ENCODE data around the gene SUN1.
"Not testable (repeated sequence)": the region's sequence is repeated elsewhere in the genome, so short reads cannot be mapped to it uniquely, and the experiment has no call there.

Gene SUN1

GRCh38 chr7:855686-856369 is 23.6 kb downstream of the SUN1 start:
- DNase-seq (ENCODE audit: low read depth): no peak

DNA sequence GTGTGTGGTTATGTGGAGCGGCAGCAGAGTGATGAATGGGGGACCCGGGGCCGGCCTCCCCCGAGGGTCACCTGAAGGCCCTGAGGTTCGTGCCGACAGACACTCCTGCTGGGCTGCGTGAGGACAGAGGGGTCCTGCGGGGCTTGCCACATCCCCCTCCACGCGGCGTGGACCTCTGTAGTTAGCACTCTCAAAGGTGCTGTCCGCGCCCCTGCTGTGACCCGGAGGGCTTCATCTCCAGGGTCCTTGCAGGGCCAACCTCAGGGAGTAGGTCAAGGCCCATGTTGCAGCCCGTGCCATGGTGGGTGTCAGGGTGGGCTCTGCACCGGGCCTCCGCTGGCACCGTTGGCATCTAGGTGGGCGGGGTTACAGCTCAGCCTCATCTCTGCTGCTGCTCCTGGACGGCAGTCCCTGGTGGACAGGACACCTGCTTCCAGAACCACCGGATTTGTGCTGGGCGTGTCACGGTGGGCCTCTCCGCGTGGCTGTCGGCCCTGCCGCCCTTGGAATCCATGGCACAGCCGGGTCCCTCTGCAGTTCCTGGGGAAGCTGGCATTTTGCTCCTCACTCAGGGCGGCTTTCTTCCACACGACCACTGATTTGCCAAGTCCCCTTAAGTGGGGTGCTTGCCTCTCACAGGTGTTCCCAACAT is 24.3 kb downstream of the SUN1 start:
- DNase-seq (ENCODE audit: low read depth): no peak

DNA sequence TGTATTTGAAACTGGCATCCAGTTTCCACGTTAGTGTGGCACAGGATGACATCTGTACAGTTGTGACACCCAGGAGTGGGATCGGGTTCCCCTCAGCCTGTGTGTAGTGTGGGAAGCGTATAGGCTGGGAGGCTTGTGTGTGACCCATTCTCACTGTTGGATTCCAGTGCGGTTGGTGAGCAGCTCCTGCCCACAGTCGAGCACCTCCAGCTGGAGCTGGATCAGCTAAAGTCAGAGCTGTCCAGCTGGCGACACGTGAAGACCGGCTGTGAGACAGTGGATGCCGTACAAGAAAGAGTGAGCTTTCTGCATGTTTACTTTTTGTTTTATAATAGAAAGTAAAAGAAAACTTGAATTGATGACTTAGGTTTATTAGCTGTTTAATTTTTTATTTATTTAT is 25.4 kb downstream of the SUN1 start:
- no peak for DNase-seq (ENCODE audit: low read depth)

DNA sequence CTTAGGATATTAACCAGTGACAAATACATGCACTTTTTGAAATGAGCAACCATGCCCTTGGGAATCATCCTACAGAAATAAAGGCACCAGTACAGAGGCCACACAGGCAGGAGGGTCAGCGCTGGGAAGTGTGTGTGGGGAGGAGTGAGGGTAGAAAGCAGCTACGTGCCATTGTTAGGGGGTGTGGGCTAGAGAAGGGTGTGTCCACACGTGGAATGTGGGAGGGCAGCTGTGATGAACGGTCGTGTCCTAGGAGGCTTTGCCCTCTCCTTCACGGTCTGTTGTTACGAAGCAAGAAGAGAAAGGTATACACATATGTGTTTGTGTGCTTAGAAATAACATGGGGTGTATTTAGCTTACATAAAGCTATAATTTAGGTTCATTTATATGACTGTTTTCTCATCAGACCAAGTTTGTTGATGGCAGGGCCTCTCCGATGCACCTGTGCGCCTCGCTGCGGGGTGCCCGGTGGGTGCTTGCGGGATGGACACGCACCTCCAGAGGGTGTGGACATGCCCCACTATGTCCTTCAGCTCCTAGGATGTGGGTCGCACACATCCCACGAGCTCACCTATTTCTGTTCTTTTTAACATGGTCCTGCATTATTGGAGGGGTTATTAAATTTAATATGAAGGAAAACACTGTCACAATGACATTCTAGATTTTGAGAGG is 27.2 kb downstream of the SUN1 start:
- no peak for DNase-seq (ENCODE audit: low read depth)

GRCh38 chr7:860149-860548 is 27.9 kb downstream of the SUN1 start:
- no peak for DNase-seq (ENCODE audit: low read depth)

- no peak for DNase-seq (ENCODE audit: low read depth)
Observed at GRCh38 chr7:861222-861621, 28.9 kb downstream of the SUN1 start.

GRCh38 chr7:862157-862556 is 29.9 kb downstream of the SUN1 start:
- no peak for DNase-seq (ENCODE audit: low read depth)

- no peak for DNase-seq (ENCODE audit: low read depth)
Observed at GRCh38 chr7:863106-863505, 30.8 kb downstream of the SUN1 start.

GRCh38 chr7:865921-866320 is 33.6 kb downstream of the SUN1 start:
- no peak for DNase-seq (ENCODE audit: low read depth)

GRCh38 chr7:867001-867405 is 34.7 kb downstream of the SUN1 start:
- peak; percentile 91 for DNase-seq (ENCODE audit: low read depth)

DNA sequence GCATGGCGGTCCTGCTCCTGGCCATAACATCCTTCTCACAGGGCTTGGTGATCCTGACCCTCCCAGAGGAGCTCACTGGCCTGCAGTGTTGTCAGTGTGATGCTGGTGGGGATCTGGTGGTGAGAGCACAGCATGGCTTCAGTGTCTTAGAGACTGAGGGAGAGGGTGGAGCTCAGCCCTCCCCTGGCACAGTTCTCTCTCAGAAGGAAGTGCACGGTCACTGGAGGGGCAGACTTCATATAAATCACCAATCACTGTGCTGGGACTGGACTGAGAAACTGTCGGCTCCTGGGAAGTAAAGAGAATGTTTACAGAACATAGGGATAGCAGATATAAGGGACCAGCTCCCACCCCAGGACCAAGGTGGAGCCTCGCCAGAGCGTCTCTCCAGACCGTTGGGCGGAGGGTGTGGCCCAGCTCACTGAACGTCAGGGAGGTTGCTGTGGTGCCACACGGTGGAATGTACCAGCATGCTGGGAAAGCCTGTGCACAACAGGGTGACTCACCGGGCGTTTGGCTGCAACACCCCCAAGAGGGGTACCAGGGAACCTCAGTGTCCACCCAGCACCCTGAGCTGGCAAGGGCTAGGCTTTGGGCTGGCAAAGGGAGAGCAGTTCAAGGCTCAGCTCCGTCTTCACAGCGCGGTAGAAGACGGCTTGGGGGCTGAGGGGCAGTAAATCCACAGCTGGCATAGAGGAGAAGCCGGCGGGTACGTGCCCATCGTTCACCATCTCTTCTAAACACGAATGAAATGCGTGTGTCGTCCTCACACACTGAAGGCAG is 35.3 kb downstream of the SUN1 start:
- peak; percentile 56 for DNase-seq (ENCODE audit: low read depth)

- no peak for DNase-seq (ENCODE audit: low read depth)
Observed at GRCh38 chr7:868189-868486, 35.9 kb downstream of the SUN1 start.

DNA sequence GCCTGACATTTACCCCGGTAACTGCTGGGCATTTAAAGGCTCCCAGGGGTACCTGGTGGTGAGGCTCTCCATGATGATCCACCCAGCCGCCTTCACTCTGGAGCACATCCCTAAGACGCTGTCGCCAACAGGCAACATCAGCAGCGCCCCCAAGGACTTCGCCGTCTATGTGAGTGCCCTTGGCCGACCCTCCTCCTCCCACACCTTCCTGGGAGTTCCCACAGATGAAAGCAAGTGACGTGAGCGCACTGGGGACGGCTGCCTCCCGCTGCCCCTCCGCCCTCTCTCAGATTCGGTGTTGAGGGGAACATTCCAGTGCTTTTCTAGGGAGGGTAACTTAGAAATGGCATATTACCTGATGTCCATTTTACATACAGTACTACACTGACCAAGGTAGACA is 37.1 kb downstream of the SUN1 start:
- no peak for DNase-seq (ENCODE audit: low read depth)

DNA sequence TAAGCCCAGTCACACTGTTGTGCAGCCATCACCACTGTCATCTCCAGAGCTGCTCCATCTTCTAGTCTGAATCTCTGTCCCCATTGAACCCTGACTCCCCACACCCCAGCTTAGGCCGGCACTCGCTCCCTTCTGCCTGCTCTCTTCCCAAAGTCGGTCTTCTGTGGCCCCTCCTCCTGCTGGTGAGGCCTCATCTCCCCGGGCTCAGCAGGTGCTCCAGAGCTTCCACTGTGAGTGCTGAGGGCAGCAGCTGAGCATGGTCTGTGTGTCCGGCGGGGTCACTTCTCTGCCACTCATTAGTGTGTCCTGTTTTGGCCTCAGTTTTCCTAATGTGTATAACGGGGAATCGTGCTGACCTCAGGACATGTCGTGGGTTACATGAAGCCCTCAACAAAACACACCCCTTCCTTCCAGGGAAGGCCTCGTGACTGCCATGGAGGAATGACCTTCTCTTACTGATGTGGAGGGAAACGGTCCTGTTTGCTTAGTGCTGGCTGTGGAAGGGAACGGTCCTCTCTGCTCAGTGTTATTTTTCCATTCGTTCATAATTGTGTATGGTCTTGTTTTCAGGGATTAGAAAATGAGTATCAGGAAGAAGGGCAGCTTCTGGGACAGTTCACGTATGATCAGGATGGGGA is 39.7 kb downstream of the SUN1 start:
- no peak for DNase-seq (ENCODE audit: low read depth)

DNA sequence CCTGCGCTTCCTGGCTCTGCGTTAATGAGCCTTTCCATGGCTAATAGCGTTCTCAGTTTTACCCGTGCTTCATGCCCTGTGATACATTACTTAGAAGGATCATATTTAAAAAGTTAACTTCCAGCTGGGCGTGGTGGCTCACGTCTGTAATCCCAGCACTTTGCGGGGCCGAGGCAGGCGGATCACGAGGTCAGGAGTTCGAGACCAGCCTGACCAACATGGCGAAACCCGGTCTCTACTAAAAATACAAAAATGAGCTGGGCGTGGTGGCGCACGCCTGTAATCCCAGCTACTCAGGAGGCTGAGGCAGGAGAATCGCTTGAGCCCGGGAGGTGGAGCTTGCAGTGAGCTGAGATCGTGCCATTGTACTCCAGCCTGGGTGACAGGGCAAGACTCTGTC is 40.4 kb downstream of the SUN1 start:
- not testable (repeated sequence) for DNase-seq (ENCODE audit: low read depth)

- peak; percentile 78 for DNase-seq (ENCODE audit: low read depth)
Observed at GRCh38 chr7:873367-874002, 41.2 kb downstream of the SUN1 start.

DNA sequence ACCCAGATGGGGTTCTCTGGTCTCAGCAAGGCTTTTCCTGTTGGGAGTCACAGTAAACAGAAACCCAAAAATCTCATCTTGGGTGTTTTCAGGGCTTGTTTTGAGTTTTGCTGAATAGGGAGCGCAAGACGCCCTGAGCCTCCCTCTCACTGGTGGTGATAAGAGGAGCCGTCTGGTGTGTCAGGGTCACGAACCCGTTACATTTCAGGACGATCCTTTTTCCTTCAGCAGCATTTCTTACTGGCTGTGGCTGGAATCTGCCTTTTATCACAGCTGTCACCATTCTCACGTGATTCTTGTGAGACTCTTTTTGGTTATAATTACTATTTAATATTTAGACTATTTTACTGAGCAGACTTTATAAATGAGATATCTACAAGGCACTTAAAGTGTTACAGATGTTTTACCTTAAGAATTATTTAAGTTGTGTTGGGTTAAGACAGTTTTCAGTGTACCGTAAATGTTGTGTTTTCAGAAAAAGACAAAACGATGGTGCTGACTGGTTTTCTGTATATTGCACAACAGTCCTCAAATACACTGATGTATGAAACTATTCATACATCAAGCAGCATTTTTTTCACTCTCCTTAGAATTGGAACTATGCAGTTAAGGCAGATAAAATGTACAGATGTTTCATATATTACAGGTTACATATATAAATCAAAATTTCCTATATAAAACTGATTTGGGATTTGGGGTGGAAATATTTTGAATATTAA is 41.9 kb downstream of the SUN1 start:
- no peak for DNase-seq (ENCODE audit: low read depth)

DNA sequence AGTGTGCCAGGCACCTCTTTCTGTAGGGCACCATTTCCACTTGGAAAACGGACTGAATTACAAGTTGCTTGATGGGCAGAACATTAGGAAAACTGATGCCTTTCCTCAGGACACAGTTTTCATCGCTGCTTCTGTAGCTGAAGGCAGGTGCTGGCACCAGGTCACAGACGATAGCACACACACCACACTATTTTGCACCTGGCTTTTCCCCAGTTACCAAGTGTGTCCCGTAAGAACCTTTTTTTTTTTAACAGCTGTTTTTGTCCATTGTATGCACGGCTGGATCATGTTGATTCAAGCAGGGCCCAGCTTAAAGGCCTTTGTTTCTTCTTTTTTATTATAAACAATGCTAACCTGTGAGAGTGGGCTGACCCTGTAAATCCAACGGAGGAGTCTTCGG is 42.8 kb downstream of the SUN1 start:
- DNase-seq (ENCODE audit: low read depth): no peak

DNA sequence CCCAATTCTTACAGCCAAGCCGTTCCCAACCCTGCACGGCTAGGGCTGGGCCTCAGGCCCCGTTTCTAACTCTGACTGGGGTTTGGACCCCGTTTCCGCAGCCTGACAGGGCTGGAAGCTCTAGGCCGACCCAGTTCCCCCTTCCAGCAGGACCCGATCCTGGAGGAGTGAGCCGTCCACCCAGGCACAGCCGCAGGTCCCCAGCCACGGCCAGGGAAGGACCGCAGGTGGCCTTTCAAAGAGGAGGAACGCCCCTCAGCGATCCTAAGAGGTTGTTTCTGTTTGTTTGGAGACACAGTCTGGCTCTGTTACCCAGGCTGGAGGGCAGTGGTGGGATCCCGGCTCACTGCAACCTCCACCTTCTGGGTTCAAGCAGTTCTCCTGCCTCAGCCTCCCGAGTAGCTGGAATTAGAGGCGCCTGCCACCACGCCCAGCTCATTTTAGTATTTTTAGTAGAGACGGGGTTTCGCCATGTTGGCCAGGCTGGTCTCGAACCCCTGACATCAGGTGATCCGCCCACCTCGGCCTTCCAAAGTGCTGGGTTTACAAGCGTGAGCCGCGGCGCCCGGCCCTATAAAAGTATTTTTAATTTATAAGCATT is 43.3 kb downstream of the SUN1 start:
- DNase-seq (ENCODE audit: low read depth): no peak

DNA sequence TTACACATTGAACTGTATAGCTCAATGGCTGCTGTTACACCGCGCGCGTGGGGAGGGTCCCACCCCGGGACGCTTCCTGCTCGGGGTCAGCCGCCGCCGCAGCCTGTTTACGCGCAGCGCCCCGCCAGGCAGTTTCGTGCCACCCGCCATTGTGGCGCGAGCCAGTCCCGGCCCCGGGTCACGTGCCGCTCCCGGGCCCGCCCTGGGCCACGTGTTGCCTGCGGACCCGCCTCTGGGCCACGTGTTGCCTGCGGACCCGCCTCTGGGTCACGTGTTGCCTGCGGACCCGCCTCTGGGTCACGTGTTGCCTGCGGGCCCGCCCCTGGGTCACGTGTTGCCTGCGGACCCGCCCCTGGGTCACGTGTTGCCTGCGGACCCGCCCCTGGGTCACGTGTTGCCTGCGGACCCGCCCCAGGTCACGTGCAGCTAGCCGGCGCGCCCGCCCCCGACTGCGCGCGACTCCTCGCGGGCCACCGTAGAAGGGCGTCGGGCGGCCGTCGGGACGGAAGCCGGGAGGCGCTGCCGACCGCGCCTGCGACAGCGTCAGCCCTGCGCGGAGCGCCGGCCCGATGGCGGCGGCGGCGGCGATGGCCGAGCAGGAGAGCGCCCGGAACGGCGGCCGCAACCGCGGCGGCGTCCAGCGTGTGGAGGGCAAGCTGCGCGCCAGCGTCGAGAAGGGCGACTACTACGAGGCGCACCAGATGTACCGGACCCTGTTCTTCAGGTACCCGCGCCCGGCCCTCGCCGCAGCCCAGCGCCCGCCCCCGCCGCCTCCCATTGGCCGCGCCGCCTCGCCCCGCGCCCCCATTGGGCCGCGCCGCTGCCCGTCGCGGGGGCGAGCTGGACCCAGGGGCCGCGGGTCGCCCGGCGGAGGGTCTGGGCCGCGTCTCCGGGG is 44.0 kb downstream of the SUN1 start, which contains the start of gene GET4:
GET4 (plus strand) TSS at position 478 of the 895 bp plus-strand sequence; CDS start at position 570, 92 bp downstream.
- peak; percentile 97 for DNase-seq (ENCODE audit: low read depth)
